EL (cell line): Measurements from ENCODE around the gene ADGRF3.
"Not testable (repeated sequence)": the region's sequence is repeated elsewhere in the genome, so short reads cannot be mapped to it uniquely, and the experiment has no call there.

ENCODE experiments used
- DNase-seq: peaks from one replicate; pipeline ENCODE4 v3.0.0-alpha.2; 2016

Gene ADGRF3

DNA sequence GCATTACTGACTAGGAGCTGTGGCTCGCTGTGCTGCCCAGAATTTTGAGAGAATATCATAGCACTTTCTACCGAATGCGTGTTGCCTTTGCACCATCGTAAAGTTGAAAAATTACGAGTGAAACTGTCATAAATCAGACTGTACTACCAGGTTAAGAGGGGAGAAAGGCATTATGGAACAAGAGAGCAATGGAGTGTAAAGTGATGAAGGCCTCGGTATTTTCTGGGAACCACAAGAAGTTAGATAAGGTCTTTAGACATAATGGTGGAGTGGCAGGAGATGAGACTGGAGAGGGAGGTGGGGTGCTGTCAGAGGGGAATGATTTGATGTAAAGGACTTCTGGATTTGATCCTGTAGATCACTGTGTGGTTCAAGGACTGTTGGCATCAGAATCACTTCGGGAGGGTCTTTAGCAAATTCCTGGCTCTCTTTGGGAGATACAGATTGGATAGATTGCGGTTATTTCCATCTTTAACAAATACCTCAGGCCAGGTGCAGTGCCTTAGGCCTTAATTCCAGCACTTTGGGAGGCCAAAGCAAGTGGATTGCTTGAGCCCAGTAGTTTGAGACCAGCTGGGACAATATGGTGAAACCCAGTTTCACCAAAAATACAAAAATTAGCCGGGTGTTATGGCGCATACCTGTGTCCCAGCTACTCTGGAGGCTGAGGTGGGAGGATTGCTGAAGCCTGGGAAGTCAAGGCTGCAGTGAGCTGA, 4.9 kb upstream of the ADGRF3 start:
- DNase-seq: no peak

DNA sequence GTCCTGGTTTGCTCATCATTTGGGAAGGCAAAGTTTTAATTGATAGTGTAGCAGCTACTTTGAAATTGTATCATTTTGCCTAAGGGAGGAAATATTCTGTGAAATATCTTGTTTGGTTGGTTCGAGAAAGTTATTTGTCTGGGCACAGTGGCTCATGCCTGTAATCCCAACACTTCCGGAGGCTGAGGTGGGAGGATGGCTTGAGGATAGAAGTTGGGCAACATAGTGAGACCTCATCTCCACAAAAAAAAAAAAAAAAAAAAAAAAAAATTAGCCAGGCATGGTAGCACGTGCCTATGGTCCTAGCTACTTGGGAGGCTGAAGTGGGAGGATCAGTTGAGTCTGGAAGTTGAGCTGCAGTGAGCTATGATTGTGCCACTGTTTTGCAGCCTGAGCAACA, 3.1 kb upstream of the ADGRF3 start:
- DNase-seq: no peak

DNA sequence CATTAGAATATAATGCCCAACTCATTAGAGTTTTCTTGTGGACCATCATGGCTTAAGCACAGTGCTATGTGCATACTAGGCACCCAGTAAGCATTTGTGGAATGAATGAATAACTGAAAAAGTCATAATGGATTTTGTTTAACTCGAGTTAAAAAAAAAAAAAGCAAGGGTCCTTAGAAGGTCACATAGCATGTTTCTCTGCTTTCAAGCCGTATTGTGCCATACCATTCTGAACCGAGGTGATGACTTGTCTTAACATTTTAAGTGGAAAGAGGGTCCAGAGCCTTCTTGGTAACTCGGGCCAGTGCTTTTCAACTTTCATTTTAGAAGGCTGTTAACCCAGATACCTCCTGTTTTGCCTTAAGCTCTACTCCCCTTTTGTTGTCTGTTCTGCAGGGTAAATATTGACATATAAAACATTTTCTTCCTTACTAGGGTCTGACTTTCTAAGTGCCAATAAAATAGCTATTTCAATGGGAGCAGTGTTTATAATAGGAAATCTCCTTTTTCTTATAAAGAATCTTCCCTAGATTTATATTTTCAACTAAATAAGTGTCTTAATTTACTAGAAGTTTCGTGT, 787 bp upstream of the ADGRF3 start:
- DNase-seq: peak; percentile 26

DNA sequence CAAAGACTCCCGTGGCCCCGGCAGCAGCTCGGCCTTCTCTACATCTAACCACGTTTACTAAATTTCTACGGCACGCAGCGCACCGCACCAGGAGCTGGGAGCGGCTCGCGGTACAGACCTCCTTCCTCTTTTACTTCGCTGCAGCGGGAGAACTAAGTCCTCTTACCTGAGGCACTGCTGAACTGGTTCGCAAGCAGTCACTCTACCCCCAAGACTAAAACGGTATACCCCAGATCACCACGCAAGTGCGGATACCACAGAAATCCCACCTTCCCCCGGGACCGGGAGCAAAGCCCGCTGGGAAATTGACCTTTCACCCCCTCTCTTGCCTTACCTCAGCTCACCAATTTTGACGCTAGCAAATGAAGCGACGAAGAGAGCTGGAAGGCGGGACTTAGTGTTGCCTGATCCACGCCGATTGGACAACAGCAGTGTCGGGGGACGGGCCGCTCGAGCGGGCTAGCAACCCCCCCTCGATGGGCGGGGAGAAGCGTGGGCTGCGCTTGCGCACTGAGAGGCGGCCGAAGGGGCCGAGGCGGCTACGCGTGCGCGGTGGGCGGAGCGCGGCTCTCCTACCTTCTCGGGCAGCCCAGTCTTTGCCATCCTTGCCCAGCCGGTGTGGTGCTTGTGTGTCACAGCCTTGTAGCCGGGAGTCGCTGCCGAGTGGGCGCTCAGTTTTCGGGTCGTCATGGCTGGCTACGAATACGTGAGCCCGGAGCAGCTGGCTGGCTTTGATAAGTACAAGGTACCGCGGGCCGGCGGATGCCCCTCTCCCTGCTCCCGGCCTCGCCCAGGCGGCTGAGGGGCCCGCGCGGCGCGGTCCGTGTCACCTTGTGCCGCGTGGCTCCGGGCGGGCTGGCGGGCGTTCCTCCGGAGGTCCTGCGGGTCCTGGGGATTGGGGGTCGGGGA, 790 bp downstream of the ADGRF3 start, which contains the start of gene SELENOI:
TSS of gene SELENOI (plus strand) at position 599 of the 909 bp plus-strand sequence. CDS start at position 689, 90 bp downstream.
- peak; percentile 99 for DNase-seq

DNA sequence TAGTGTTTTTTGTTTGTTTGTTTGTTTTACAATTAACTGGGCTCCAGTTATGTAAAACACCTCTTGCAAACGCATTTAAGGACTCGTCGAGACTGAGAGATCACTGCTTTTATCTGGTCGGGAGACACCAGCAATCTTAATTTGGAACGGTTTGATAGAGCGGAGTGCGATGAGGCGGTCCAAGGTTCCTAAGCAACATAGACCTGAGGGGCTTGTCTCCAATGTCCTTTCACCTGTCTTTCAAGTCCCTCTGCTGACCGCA, 1.4 kb downstream of the ADGRF3 start:
- no peak for DNase-seq

DNA sequence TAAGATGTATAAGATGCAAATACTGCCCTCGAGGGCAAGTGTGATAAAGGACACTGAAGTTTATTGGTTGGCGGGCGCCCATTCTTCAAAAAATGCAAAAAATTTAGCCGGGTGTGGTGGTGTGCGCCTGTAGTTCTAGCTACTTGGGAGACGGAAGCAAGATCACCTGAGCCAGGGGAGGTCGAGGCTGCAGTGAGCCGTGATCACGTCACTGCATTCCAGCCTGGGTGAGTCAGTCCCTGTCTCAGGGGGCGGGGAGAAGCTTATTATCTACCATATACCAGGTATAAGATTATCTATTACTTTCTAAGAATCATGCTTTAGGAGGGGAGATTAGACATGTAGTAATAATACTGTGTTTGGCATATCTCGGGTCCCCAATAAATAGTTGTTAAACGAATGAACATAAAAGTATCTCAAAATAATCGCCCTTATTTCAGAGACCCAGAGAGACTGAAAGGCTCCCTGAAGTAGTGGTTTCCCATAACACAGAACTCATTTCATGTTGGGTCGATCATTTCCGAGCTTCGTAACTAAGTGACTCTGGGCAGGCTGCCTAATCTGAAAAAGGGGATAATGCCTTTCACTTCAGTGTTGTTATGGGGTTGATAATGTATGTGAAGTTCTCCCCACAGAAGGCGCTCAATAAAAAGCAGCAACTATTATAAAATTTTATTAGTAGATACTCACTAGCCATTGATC, 1.9 kb downstream of the ADGRF3 start:
- DNase-seq: peak; percentile 51

DNA sequence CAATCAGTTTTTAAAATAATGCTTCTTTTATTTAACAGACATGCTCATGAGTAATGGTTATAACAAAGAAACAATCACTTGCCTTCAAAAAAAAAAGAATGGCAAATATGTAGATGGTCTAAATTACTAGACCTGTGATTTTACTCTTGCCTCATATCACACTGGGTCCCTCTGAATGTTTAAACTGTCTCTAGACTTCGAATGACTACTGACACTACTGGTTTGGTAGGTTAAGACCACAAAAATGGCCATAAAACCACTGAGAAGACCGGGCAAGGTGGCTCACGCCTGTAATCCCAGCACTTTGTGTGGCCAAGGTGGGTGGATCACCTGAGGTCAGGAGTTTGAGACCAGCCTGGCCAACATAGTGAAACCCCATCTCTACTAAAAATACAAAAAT, 5.8 kb downstream of the ADGRF3 start:
- no peak for DNase-seq

DNA sequence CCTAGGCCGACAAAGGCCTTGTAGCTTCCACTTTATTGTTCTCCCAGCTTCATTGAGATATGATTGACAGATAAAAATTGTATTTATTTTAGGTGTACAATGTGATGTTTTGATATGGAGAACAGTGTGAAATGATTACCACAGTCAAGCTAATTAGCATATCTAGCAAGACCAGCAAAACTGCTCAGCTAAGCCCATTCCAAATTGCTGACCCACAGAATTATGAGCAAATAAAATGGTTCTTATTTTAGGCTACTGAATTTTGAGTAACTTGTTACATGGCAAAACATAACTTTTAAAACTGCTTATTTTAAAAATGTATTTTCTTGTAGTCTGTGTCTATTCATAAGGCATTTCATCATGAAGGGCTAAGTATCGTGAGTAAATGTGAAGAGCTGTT, 9.3 kb downstream of the ADGRF3 start:
- DNase-seq: no peak

DNA sequence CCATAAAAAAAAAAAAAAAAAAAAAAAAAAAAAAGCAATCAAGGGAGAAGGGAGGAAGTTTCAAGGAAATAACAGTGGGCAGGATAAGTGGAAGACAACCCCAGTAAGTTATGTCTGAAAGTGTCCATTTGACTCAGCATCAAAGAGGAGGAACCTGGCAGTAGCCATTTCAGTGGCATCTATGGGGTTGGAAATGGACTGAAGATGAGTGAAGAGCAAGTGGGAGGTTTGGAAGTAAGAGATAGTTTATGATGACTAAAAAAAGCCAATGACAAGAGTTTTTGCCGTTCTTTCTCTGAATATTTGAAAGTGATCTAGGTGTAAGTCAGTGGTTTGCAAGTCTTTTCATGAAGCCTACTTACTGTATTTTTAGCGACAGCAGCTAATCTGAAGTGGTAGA, 9.9 kb downstream of the ADGRF3 start:
- DNase-seq: no peak

DNA sequence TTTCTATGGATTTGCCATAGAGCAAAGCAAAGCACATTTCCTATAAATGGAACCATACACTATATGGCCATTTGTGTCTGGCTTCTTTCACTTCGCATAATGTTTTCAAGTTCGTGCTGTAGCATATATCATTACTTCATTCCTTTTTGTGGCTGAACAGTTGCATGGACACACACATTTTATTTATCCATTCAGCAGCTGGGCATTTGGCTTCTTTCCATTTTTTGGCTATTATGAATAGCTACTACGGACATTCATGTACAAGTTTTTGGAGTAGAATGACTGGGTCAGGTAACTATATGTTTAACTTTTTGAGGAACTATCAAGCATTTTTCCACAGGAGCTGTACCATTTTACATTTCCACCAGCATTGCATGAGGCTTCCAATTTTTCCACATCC, 11.4 kb downstream of the ADGRF3 start:
- no peak for DNase-seq

DNA sequence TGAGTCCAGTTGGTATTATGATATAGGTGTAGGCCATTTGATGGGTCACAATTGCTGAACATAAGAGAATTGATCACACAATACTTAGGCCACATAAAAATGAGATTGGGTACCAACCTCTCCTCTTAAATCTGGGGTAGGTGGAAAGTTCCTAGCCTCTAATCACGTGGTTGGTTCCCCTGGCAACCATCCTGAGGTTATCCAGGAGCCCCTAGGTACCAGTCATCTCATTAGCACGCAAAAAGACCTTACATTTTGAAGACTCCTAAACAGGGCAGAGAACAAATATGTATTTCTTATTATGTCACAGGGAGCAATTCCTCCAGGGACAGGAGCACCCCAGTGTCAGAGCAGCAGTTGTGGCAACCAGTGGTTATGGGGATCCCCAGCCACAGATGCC, 13.3 kb downstream of the ADGRF3 start:
- no peak for DNase-seq

DNA sequence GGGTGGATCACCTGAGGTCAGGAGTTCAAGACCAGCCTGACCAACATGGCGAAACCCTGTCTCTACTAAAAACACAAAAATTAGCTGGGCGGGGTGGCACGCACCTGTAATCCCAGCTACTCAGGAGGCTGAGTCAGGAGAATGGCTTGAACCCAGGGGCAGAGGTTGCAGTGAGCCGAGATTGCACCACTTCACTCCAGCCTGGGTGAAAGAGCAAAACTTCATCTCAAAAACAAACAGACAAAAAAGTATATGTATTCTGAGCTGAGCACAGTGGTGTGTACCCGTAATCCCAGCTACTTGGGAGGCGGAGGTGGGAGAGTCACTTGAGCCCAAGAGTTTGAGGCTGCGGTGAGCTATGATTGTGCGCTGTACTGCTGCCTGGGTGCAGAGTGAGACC, 15.3 kb downstream of the ADGRF3 start:
- DNase-seq: not testable (repeated sequence)

DNA sequence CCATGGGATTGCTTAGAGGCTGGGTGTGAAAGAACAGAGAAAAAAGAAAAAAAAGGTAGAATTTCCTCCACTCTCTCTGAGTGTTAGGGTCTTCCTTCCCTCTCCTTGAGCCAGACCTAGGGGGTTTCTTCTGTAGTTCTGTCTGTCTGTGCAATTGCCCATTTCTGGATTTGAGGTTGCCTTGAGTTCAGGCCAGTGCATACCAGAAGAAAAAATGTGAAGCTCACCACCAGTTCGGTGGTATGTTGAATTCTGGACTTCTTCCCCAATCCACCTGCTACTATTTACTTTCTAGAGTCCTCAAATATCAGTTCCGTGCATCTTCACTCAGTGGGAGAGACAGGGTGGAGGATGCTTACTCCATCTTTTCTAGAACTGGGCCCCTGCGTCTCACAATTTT, 16.0 kb downstream of the ADGRF3 start:
- DNase-seq: no peak

DNA sequence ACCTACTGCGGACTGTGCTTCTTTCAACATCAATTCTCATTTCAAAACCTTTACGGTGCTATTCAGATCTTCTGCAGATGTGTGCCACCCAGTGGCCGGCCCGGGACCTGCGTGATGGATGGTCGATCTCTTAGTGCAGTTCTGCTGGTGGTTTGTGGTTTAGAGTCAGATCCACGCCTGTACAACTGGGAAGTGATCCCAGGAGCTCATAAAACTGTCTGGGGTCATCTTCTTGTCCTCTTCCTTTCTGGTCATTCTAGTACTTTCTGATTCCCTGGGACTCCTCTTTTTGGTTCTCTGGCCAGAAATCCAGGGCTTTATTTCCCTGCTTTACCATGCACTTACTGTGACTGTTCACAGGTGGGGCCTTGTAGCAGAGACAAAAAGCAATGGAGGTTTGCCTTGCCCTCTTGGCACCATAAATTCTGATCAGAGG, 16.5 kb downstream of the ADGRF3 start:
- DNase-seq: peak; percentile 84

DNA sequence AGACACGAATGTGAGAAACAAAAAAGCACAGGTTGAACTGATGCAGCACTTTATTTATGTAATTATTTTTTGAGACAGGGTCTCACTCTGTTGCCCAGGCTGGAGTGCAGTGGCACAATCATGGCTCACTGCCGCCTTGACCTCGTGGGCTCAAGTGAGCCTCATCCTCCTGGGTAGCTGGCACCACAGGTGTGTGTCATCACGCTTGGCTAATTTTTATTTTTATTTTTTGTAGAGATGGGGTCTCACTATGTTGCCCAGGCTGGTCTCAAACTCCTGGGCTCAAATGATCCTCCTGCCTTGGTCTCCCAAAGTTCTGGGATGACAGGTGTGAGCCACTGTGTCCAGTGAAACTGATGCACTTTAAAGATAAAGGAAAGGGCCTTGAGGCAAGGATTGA, 17.5 kb downstream of the ADGRF3 start:
- DNase-seq: not testable (repeated sequence)

DNA sequence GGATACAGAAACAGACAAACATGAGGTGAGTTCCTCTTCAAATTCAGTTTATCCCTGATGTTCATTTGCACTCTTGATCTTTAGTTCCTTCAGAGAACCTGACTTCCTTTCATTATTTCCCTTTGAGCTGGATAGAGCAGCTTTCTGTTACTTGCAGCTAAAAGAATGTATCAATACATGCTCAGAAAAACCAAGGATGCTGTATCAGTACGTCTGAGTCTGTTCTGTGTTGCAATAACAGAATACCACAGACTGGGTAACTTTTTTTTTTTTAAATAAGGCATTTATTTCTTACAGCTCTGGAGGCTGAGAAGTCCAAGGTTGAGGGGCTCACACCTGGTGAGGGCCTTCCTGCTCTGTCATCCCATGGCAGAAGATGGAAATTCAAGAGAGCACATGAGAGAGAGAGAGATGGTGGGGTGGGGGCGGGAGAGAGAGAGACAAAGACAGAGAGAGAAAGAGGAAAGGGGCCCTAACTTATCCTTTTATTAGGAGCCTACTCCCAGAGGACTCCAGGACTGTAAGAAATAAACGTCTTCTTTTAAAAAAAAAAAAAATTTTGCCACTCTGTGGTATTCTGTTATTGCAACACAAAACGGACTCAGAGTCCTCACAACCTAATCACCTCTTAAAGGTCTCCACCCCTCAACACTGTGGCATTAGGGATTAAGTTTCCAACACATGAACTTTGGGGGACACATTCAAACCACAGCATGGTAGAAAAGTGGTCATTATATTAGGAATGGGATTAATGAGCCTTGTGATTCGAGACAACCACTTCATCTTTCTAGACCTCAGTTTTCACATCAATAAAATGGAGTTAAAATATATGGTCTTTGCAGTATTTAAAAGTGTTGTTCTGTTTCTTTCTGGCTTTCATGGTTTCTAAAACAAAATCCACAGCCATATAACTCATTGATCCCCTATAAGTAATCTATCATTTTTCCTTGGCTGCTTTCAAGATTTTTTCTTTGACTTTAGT, 19.0 kb downstream of the ADGRF3 start:
- no peak for DNase-seq

DNA sequence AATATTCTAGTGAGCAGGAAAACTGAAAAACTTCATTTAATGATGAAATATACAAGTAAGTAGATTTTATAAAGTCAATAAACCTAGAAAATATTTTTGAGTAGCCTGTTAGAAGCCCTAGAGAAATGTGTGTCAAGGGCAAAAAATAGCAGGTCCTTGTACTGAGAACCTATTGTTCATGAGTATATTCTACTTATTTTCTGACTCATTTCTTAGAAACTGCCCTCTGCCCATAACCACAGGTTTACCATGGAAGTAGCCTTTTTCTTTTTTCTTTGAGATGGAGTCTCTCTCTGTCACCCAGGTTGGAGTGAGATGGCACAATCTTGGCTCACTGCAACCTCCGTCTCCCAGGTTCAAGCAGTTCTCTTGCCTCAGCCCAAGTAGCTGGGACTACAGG, 20.1 kb downstream of the ADGRF3 start:
- DNase-seq: no peak

DNA sequence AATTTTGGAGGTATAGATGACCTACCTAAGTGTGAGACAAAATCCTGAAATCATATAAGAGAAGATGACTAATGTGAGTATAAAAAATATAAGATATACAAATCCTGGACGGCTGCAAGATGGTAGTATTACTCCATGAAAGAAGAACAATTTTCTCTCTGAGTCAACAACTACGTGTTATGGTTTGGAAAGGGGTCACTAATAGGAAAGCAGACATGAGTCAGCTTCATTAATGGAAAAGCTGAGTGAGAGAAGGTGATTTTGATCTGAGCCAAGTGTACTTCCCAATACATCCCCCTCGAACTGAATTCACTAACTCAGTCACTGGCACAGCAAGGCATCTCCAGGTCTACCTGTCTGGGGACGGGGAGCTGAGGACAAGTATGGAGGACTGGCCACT, 20.7 kb downstream of the ADGRF3 start:
- peak; percentile 15 for DNase-seq

DNA sequence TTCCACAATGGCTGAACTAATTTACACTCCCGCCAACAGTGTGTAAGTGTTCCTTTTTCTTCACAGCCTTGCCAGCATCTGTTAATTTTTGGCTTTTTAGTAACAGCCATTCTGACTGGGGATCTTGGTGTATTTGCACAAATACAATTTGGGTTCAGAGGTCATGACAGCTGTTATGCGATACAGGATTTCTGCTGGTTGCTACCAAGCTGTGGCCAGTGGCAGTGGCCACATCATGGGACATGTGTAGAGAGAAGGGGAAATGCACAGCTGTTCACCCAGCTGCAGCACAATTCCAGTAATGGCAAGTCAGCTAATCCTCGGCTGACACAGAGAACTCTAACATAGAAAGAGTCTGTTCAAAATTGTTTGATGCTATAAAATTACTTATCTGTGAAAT, 21.7 kb downstream of the ADGRF3 start:
- DNase-seq: no peak

DNA sequence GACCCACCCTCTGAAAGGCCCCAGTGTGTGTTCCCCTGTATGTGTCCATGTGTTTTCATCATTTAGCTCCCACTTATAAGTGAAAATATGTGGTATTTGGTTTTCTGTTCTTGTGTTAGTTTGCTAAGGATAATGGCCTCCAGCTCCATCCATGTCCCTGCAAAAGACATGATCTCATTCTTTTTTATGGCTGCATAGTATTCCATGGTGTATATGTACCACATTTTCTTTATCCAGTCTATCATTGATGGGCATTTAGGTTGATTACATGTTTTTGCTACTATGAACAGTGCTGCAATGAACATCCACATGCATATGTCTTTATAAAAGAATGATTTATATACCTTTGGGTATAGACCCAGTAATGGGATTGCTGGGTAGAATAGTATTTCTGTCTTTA, 22.1 kb downstream of the ADGRF3 start:
- not testable (repeated sequence) for DNase-seq

DNA sequence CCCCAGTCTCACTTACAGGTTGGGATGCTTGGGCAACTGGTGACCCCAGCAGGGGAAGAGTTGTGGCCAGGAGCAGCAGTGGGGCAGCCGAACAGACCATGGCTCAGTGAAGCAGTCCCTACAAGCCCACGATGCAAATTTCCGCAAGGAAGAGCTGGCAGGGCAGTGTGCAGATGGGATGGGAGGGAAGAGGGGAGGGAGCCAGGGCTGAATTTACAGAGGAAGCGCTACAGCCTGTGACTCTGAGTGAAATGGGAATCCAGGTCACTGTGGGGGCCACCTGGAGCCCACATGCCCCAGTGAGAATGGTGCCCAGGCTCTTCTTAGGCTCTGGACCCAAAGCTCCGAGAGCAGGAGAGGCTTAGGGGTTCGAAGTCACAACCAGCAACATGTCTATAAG, 27.6 kb downstream of the ADGRF3 start:
- no peak for DNase-seq
